B cell (primary cell): ENCODE measurements around the gene DISP2. TPM values are rescaled to one million over a fixed set of nuclear protein-coding genes. Genes with fewer than 3 reads are reported as not detected.

Experiments
- ATAC-seq: fragments of 200-7000 bp; cut with Tn5 transposase; one replicate; pipeline ENCODE4 v1.10.0; 2021; ENCODE audit warnings: low read depth, mild to moderate bottlenecking, moderate number of reproducible peaks, moderate library complexity
- CTCF ChIA-PET: fragments of 350-600 bp; sonication (Branson Sonifier 250); formaldehyde crosslinking; loops from one replicate; lab custom pipeline; 2021; ENCODE audit warnings: antibody characterized with exemption, inconsistent platforms; lab: Charles Lee
- POLR2A ChIA-PET: fragments of 350-600 bp; sonication (Branson Sonifier 250); formaldehyde crosslinking; loops from one replicate; lab custom pipeline; 2021; ENCODE audit warnings: antibody characterized with exemption; lab: Charles Lee
- DNase-seq: peaks from one replicate; pipeline ENCODE4 v3.0.0; 2013
- H2AFZ ChIP-seq: 2 replicates; pipeline ENCODE4 v1.6.1; 2012; ENCODE audit warnings: mild to moderate bottlenecking, low read depth, low read length; ENCODE audit not compliant: insufficient read depth, poor library complexity, severe bottlenecking
- H3K27ac ChIP-seq, 2 donors: 1 replicate in 1 of 2; 2 replicates in 1 of 2; pipeline ENCODE4 v1.5.1; 2012 to 2013; ENCODE audit warnings: low read length in 2 of 2, mild to moderate bottlenecking in 2 of 2, moderate library complexity in 1 of 2
- H3K27me3 ChIP-seq, 4 experiments: fragments of 200-600 bp in 1 of 4; sonication (generic) in 1 of 4; replicated peaks in 1 of 4; 1 replicate in 2 of 4; 2 replicates in 2 of 4; pipeline versions ENCODE4 v1.6.1 to v1.7.0; 2013 to 2016; ENCODE audit warnings: low read length in 3 of 4, mild to moderate bottlenecking in 2 of 4, mixed read lengths in 1 of 4, moderate library complexity in 1 of 4; ENCODE audit not compliant: insufficient read depth in 4 of 4, control insufficient read depth in 3 of 4; ENCODE audit errors: control extremely low read depth in 1 of 4
- H3K36me3 ChIP-seq, 2 experiments: replicated peaks in 1 of 2; 1 replicate in 1 of 2; 2 replicates in 1 of 2; pipeline versions ENCODE4 v1.6.1 to v1.7.1; 2013; ENCODE audit warnings: low read length in 1 of 2; ENCODE audit not compliant: insufficient read depth in 2 of 2, control insufficient read depth in 1 of 2; ENCODE audit errors: control extremely low read depth in 1 of 2, extremely low read depth in 1 of 2
- H3K4me1 ChIP-seq, 2 donors: fragments of 200-600 bp in 1 of 2; sonication (generic) in 1 of 2; 1 replicate in 1 of 2; 2 replicates in 1 of 2; pipeline versions ENCODE4 v1.5.1 to v1.6.1; 2013 to 2017; ENCODE audit warnings: low read length in 2 of 2; ENCODE audit not compliant: control insufficient read depth in 2 of 2, insufficient read depth in 2 of 2
- H3K4me2 ChIP-seq: replicated peaks from 2 replicates; pipeline ENCODE3; 2012; ENCODE audit warnings: mild to moderate bottlenecking, low read depth, low read length; ENCODE audit not compliant: poor library complexity, severe bottlenecking
- H3K4me3 ChIP-seq, 5 experiments: fragments of 200-600 bp in 1 of 5; sonication (generic) in 1 of 5; 1 replicate in 3 of 5; 2 replicates in 2 of 5; pipeline versions ENCODE4 v1.5.1 to v1.7.0; 2011 to 2016; ENCODE audit warnings: low read length in 4 of 5, mild to moderate bottlenecking in 4 of 5, low read depth in 2 of 5, control low read depth in 1 of 5, moderate library complexity in 1 of 5; ENCODE audit not compliant: insufficient read depth in 1 of 5; ENCODE audit errors: control extremely low read depth in 1 of 5, extremely low read depth in 1 of 5
- H3K79me2 ChIP-seq: fragments of 200-600 bp; sonication (generic); one replicate; pipeline ENCODE4 v1.6.0; 2016; ENCODE audit warnings: low read length; ENCODE audit not compliant: control insufficient read depth, insufficient read depth
- H3K9ac ChIP-seq: fragments of 200-600 bp; sonication (generic); 2 replicates; pipeline ENCODE4 v1.6.1; 2017; ENCODE audit warnings: mild to moderate bottlenecking, low read length, moderate library complexity
- H3K9me3 ChIP-seq, 3 donors: one replicate each; pipeline versions ENCODE4 v1.6.1 to v1.7.1; 2013; ENCODE audit warnings: low read length in 2 of 3; ENCODE audit not compliant: control insufficient read depth in 2 of 3, insufficient read depth in 1 of 3; ENCODE audit errors: control extremely low read depth in 1 of 3
- H4K20me1 ChIP-seq: 2 replicates; pipeline ENCODE4 v1.6.0; 2012; ENCODE audit warnings: mild to moderate bottlenecking, low read length; ENCODE audit not compliant: insufficient read depth, control insufficient read depth, poor library complexity, severe bottlenecking
- H3K27ac Mint-ChIP-seq: one replicate; pipeline ENCODE4 v1.8.0; 2021; ENCODE audit warnings: mixed read lengths
- H3K27me3 Mint-ChIP-seq: one replicate; pipeline ENCODE4 v1.8.0; 2021; ENCODE audit warnings: mixed read lengths
- H3K4me1 Mint-ChIP-seq: one replicate; pipeline ENCODE4 v1.8.0; 2021; ENCODE audit warnings: mixed read lengths
- H3K4me3 Mint-ChIP-seq: one replicate; pipeline ENCODE4 v1.8.0; 2021; ENCODE audit warnings: mixed read lengths
- H3K9me3 Mint-ChIP-seq: one replicate; pipeline ENCODE4 v1.8.0; 2022; ENCODE audit warnings: mixed read lengths; ENCODE audit not compliant: insufficient read depth
- CTCF ChIP-seq: fragments of 200-600 bp; IDR thresholded peaks from one replicate; pipeline ENCODE4 v1.8.0; 2022; ENCODE audit warnings: antibody characterized with exemption, mild to moderate bottlenecking
- EZH2 ChIP-seq: IDR thresholded peaks from 2 replicates; pipeline ENCODE4 v1.6.1; 2012; ENCODE audit warnings: borderline replicate concordance, low read depth, mild to moderate bottlenecking, moderate library complexity, low read length; ENCODE audit not compliant: insufficient read depth, poor library complexity, severe bottlenecking
- WGBS: methylation state at CpG from one replicate; pipeline ENCODE4 v1.1.5; 2013; ENCODE audit warnings: missing lambda C conversion rate; ENCODE audit not compliant: insufficient coverage; 5-methylcytosine and 5-hydroxymethylcytosine counted together
- intact Hi-C: fragments of 100-400 bp; cut with micrococcal nuclease; formaldehyde crosslinking; loops from one replicate; pipeline ENCODE4 v1.10.0; 2022
- polyA plus RNA-seq: library from polyadenylated mRNA; depleted of rRNA; stranded (reverse); fragments of >200 nt; gene quantifications from 2 replicates; pipeline ENCODE4 v1.2.3, GENCODE V29; 2012
- total RNA-seq, 2 donors: library from RNA; stranded (reverse); fragments of 120-200 nt in 1 of 2; gene quantifications; 1 replicate in 1 of 2; 2 replicates in 1 of 2; pipeline versions ENCODE4 v1.2.3 to v1.2.4, GENCODE V29; 2013 to 2022

The DISP2 gene
- total and polyA plus RNA-seq, 2 donors (not counting 1 experiment from before 2014, with no cell fraction given) = 0.13 to 0.71 TPM

GRCh38 chr15:40330368-40330836 lies 27.6 kb upstream of the DISP2 start:
- DNase-seq (no peak), ATAC-seq (no peak)
- Mint-ChIP-seq H3K4me1 (peaks cover 22% of the 10 kb centered on the region), H3K27ac (no peak overlapping the region), H3K27me3 (no peaks in the 10 kb centered on the region), H3K4me3 (no peak overlapping the region), H3K9me3 (no peaks in the 10 kb centered on the region)
- Histone ChIP-seq H3K4me2 (no peak overlapping the region), H4K20me1 (no peaks in the 10 kb centered on the region), H3K4me1 (peaks cover 21 to 22% of the 10 kb centered on the region in 2 donors), H3K27ac (no peak overlapping the region), H3K79me2 (no peaks in the 10 kb centered on the region), H3K9me3 (no peaks in the 10 kb centered on the region), H3K36me3 (no peaks in the 10 kb centered on the region), H3K27me3 (no peaks in the 10 kb centered on the region), H3K9ac (no peak overlapping the region), H2AFZ (no peak overlapping the region), H3K4me3 (no peak overlapping the region)
- intact Hi-C loops = no loop called here
- ChIA-PET CTCF (interaction anchor here (2.6 to 12.2 kb wide), 5 partner anchors 7 to 51 kb away, joined by 7 to 221 read pairs (median 57); partner anchors contain the start of genes CCDC9B, INAFM2 and PLCB2), POLR2A (no interaction called here)
- 68% methylated on average over 5 of the region's 5 CpGs for WGBS
- TF ChIP-seq EZH2 (no peak), CTCF (no peak)

- H3K9me3 ChIP-seq = no peaks in the 10 kb centered on the region
- H3K4me3 ChIP-seq = no peak overlapping the region
- no peak overlapping the region for H3K27ac ChIP-seq
- no peaks in the 10 kb centered on the region for H4K20me1 ChIP-seq
- ATAC-seq = no peak
- no peaks in the 10 kb centered on the region for H3K79me2 ChIP-seq
- H3K36me3 ChIP-seq = no peaks in the 10 kb centered on the region
- no peak overlapping the region for H2AFZ ChIP-seq
- no peak overlapping the region for H3K4me3 Mint-ChIP-seq
- TF ChIP-seq CTCF (no peak), EZH2 (no peak)
- no peak overlapping the region for H3K9ac ChIP-seq
- no peak for DNase-seq
- H3K27me3 ChIP-seq = no peaks in the 10 kb centered on the region
- H3K9me3 Mint-ChIP-seq = no peaks in the 10 kb centered on the region
- intact Hi-C loops = no loop called here
- peaks cover 17 to 18% of the 10 kb centered on the region in 2 donors for H3K4me1 ChIP-seq
- ChIA-PET POLR2A (no interaction called here), CTCF (interaction anchor here (2.6 to 12.2 kb wide), 4 partner anchors 11 to 52 kb away, joined by 7 to 221 read pairs (median 50); partner anchors contain the start of genes INAFM2 and PLCB2)
- no peak overlapping the region for H3K27ac Mint-ChIP-seq
- WGBS = 100% methylated on average over 3 of the region's 7 CpGs
- no peaks in the 10 kb centered on the region for H3K27me3 Mint-ChIP-seq
- H3K4me1 Mint-ChIP-seq = peaks cover 19% of the 10 kb centered on the region
- H3K4me2 ChIP-seq = no peak overlapping the region
Measured at GRCh38 chr15:40331026-40331425, 27.0 kb upstream of the DISP2 start.
